AG09319 (cell line): ENCODE data around the gene GBA2.
A peak's percentile ranks its signal among the peaks of the same experiment; 100 is the strongest.

Experiments
- DNase-seq: peaks from one replicate; pipeline ENCODE4 v3.0.0-alpha.2; 2010; ENCODE audit warnings: low read depth; ENCODE audit errors: extremely low read depth
- TF ChIP-seq, protein P1 (sequence below): IDR thresholded peaks from 2 replicates; pipeline ENCODE4 v1.5.1; 2011; ENCODE audit warnings: low read depth, mild to moderate bottlenecking, inconsistent platforms, low read length, moderate library complexity

The GBA2 gene

DNA sequence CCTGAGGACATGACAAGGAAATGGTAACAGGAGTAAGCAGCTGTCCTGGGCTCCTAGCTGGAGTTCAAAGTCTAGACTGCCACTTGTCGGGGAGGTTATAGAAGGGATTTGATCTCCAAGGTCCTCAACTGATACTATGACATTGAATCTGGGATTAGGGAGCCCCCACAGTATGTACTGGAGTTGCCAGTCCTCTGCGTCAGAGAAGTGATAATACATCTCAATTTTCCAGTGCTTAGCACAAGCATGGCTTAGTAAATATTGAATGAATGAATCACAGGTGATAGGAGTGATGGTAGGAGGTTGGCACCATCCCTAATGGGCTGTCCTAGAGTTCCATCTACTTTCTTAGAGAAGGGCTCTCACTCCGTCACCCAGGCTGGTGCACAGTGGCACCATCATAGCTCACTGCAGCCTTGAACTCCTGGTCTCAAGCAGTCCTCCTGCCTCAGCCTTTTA lies 53.1 kb downstream of the GBA2 start:
- TF ChIP-seq, protein P1, sequence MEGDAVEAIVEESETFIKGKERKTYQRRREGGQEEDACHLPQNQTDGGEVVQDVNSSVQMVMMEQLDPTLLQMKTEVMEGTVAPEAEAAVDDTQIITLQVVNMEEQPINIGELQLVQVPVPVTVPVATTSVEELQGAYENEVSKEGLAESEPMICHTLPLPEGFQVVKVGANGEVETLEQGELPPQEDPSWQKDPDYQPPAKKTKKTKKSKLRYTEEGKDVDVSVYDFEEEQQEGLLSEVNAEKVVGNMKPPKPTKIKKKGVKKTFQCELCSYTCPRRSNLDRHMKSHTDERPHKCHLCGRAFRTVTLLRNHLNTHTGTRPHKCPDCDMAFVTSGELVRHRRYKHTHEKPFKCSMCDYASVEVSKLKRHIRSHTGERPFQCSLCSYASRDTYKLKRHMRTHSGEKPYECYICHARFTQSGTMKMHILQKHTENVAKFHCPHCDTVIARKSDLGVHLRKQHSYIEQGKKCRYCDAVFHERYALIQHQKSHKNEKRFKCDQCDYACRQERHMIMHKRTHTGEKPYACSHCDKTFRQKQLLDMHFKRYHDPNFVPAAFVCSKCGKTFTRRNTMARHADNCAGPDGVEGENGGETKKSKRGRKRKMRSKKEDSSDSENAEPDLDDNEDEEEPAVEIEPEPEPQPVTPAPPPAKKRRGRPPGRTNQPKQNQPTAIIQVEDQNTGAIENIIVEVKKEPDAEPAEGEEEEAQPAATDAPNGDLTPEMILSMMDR, result no peak
- no peak for DNase-seq

DNA sequence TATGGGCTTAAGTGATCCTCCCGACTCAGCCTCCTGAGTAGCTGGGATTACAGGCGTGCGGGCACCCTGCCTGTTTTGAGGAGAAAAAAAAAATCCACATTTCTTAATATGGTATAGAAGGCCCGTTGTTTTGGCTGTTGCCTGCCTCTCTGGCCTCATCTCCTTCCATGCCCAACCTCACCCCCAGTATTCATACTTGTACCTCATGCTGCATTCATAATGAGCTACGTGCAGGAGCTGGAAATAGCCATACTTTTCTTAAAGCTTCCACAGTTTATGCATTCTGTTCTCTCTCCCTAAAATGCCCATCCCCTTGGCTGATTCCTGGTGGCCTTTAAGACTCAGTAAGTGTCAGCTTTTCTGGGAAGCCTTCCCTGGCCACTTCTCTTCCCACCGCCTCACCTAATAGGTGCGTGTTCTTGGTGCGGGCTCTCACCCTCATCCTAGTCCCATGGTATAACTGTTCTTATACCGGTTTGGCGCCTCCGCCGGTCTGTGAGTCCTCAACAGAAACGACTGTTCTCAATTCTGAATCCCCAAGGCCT lies 57.2 kb downstream of the GBA2 start:
- DNase-seq, result no peak
- TF ChIP-seq, protein P1, result no peak

DNA sequence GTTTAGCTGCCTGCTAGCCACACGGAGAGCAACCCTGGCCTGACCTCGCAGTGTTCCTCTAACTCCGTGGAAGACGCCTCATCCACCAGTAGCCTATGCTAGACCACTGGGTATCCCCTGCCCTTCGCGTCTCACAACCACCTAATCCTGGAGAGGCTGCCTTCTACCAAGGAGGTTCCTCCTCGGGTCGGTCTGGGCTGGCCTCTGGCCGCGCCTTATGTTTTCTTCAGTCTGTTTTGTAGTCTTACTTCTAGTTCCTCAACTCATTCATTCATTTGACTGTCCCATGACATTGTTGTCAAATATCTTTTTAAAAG lies 57.7 kb downstream of the GBA2 start:
- TF ChIP-seq, protein P1, result no peak
- no peak for DNase-seq

DNA sequence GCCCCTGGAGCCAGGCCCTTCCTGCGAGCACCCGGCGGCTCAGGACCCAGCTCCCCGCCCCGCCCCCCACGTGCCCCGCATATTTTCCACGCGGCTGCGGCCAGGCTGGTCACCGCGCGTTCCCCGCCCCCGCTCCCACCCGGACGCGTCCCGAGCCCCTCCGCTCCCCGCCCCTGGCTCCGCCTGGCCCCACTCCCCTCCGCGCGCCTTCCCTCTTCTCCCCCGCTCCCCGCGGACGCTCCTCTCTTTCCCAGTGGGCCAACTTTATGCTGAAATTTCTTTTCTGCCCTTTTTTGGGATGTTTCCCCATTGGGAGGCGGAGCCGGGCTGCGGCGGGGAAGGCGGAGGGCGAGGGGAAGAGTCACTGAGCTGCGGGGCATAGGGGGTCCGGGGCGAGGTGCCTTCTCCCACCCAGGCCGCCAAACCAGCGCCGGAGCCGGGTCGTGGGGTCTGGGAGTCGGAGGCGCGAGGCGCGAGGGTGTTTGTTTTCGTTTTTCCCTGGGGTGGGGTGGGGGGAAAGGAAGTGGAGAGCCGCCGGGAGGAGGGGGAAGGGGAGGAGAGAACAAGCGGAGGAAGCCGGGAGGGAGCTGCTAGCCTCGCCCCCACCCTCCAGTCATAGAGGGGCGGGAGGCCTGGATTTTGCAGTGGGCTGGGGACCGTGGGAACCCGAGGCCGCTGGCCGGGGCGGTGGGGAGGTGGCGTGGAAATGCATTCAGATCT lies 58.3 kb downstream of the GBA2 start:
- peak; percentile 74 for DNase-seq
- TF ChIP-seq, protein P1, result no peak

DNA sequence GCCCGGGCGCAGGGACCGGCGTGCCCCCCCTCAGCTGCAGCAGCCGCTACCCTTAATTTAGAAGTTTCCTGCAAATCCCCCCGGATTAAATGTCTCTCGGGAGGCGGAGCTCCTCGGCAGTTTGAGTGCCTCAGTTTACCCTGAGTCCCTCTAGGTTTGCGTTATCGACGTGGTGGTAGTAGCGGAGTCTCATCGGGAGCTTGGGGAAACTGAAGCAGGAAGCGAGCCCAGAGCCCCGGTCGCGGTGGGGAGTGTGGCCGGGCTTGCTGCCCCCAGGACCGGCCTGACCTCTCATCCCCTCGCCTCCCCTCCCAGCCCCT lies 58.8 kb downstream of the GBA2 start:
- DNase-seq, result no peak

DNA sequence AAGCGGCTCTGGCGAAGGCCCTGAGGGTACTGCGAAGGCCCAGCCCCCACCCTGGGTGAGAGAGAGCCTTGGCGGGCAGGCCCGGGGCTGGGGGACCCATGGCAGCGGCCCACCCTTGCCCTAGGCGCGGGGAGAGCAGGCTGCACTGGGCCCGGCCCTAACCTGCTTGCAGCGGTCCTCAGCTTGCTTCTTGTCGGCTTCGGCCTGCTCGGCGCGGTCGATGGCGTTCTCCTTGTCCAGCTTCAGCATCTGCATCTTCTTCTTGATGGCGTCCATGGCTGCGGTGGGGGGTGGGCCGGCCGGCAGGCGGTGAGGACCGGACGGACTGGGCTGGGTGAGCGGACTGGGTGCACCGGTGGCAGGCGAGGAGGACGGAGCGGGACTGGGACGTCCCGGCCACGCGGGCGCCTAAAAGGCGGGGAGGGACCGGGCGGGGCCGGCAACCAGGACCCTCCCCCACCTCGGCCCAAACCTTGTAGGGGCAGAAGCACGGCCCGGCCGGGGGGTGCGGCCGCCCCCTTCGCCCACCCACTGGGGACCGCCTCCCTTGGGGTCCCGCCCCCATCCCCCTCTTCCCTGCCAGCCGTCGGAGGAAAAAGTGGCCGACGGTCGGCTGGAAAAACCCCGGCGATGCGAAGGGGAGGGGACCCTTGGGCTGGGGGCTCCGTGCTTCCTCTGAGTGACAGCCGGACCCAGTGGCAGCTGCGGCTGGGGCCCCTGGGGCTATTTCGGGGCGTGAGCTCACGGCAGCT lies 59.3 kb downstream of the GBA2 start, which contains the start of gene TPM2:
Gene TPM2 (minus strand): TSS at position 384 of the 752 bp plus-strand sequence. CDS start 108 bp downstream, at position 276.
- peak; percentile 76 for DNase-seq
- TF ChIP-seq, protein P1, result no peak

More for the DNA sequence above, 58.8 kb downstream of the GBA2 start:
- TF ChIP-seq, protein P1, result no peak
